ENCODE results near the gene ACVR1. TPM values are rescaled to one million over a fixed set of nuclear protein-coding genes. Genes with fewer than 3 reads are reported as not detected.

The ACVR1 gene
- total and polyA plus RNA-seq, 2 of the 13 experiments (the other 11 are each of a cell fraction or from before 2014, with no cell fraction given): 2.3 to 5.4 TPM

DNA sequence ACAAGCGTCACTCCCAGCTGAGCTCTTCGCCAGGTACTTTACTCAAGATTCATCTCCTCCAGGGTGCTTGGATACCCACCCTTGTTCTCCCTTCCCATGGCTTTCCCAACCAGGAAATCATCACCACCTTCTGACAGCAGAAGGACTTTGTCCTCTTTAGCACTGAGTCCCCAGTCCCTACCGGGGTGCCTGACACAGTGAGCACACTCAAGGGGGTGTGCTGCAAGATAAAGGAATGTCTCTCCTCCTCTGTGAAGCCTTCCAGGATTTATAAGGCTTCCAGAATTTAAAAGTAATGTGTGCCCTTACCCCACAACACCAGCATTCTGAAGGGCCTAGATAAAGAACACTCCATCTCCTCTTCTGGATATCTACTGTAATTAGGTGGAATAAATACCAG is 39.6 kb downstream of the ACVR1 start (continued):
- TF ChIP-seq, protein P1, sequence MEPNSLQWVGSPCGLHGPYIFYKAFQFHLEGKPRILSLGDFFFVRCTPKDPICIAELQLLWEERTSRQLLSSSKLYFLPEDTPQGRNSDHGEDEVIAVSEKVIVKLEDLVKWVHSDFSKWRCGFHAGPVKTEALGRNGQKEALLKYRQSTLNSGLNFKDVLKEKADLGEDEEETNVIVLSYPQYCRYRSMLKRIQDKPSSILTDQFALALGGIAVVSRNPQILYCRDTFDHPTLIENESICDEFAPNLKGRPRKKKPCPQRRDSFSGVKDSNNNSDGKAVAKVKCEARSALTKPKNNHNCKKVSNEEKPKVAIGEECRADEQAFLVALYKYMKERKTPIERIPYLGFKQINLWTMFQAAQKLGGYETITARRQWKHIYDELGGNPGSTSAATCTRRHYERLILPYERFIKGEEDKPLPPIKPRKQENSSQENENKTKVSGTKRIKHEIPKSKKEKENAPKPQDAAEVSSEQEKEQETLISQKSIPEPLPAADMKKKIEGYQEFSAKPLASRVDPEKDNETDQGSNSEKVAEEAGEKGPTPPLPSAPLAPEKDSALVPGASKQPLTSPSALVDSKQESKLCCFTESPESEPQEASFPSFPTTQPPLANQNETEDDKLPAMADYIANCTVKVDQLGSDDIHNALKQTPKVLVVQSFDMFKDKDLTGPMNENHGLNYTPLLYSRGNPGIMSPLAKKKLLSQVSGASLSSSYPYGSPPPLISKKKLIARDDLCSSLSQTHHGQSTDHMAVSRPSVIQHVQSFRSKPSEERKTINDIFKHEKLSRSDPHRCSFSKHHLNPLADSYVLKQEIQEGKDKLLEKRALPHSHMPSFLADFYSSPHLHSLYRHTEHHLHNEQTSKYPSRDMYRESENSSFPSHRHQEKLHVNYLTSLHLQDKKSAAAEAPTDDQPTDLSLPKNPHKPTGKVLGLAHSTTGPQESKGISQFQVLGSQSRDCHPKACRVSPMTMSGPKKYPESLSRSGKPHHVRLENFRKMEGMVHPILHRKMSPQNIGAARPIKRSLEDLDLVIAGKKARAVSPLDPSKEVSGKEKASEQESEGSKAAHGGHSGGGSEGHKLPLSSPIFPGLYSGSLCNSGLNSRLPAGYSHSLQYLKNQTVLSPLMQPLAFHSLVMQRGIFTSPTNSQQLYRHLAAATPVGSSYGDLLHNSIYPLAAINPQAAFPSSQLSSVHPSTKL (CRISPR knock-in tag; IDR thresholded peaks at IDR 0.05): peak; percentile 56
- no peak for TF ChIP-seq NR1H2 (CRISPR knock-in tag; IDR thresholded peaks at IDR 0.05; ENCODE audit: borderline replicate concordance, low read depth)
- peak; percentile 59 for TF ChIP-seq ELF1 (CRISPR knock-in tag; IDR thresholded peaks at IDR 0.05)
- TF ChIP-seq, protein P2, sequence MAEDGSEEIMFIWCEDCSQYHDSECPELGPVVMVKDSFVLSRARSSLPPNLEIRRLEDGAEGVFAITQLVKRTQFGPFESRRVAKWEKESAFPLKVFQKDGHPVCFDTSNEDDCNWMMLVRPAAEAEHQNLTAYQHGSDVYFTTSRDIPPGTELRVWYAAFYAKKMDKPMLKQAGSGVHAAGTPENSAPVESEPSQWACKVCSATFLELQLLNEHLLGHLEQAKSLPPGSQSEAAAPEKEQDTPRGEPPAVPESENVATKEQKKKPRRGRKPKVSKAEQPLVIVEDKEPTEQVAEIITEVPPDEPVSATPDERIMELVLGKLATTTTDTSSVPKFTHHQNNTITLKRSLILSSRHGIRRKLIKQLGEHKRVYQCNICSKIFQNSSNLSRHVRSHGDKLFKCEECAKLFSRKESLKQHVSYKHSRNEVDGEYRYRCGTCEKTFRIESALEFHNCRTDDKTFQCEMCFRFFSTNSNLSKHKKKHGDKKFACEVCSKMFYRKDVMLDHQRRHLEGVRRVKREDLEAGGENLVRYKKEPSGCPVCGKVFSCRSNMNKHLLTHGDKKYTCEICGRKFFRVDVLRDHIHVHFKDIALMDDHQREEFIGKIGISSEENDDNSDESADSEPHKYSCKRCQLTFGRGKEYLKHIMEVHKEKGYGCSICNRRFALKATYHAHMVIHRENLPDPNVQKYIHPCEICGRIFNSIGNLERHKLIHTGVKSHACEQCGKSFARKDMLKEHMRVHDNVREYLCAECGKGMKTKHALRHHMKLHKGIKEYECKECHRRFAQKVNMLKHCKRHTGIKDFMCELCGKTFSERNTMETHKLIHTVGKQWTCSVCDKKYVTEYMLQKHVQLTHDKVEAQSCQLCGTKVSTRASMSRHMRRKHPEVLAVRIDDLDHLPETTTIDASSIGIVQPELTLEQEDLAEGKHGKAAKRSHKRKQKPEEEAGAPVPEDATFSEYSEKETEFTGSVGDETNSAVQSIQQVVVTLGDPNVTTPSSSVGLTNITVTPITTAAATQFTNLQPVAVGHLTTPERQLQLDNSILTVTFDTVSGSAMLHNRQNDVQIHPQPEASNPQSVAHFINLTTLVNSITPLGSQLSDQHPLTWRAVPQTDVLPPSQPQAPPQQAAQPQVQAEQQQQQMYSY (CRISPR knock-in tag; IDR thresholded peaks at IDR 0.05): no peak
- TF ChIP-seq ZSCAN9 (CRISPR knock-in tag; IDR thresholded peaks at IDR 0.05; ENCODE audit: borderline replicate concordance): 0 out of 2 replicates have a peak, but pooled peaks have one; percentile 31
- TF ChIP-seq ZSCAN31 (CRISPR knock-in tag; IDR thresholded peaks at IDR 0.05; ENCODE audit: low read depth): 0 out of 2 replicates have a peak, but pooled peaks have one; percentile 43
- TF ChIP-seq NFATC3 (CRISPR knock-in tag; IDR thresholded peaks at IDR 0.05): 0 out of 2 replicates have a peak, but pooled peaks have one; percentile 56
- no peak for TF ChIP-seq ZNF431 (CRISPR knock-in tag; IDR thresholded peaks at IDR 0.05; ENCODE audit: borderline replicate concordance, low read depth)
- no peak for TF ChIP-seq HCFC1 (IDR thresholded peaks at IDR 0.05; ENCODE audit: low read depth, low read length)
- TF ChIP-seq ZNF496 (CRISPR knock-in tag; IDR thresholded peaks at IDR 0.05; ENCODE audit: insufficient replicate concordance): no peak
- TF ChIP-seq TBX2 (CRISPR knock-in tag; IDR thresholded peaks at IDR 0.05; ENCODE audit: borderline replicate concordance): 0 out of 2 replicates have a peak, but pooled peaks have one; percentile 27
- no peak for TF ChIP-seq ARNT2 (CRISPR knock-in tag; IDR thresholded peaks at IDR 0.05; ENCODE audit: low read depth)
- TF ChIP-seq ZNF124 (CRISPR knock-in tag; IDR thresholded peaks at IDR 0.05): no peak
- TF ChIP-seq, protein P3, sequence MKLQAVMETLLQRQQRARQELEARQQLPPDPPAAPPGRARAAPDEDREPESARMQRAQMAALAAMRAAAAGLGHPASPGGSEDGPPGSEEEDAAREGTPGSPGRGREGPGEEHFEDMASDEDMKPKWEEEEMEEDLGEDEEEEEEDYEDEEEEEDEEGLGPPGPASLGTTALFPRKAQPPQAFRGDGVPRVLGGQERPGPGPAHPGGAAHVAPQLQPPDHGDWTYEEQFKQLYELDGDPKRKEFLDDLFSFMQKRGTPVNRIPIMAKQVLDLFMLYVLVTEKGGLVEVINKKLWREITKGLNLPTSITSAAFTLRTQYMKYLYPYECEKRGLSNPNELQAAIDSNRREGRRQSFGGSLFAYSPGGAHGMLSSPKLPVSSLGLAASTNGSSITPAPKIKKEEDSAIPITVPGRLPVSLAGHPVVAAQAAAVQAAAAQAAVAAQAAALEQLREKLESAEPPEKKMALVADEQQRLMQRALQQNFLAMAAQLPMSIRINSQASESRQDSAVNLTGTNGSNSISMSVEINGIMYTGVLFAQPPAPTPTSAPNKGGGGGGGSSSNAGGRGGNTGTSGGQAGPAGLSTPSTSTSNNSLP (IDR thresholded peaks at IDR 0.05; ENCODE audit: low read depth, low read length): no peak
- no peak for TF ChIP-seq TSC22D2 (CRISPR knock-in tag; IDR thresholded peaks at IDR 0.05; ENCODE audit: borderline replicate concordance)
- TF ChIP-seq, protein P4, sequence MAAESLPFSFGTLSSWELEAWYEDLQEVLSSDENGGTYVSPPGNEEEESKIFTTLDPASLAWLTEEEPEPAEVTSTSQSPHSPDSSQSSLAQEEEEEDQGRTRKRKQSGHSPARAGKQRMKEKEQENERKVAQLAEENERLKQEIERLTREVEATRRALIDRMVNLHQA (CRISPR knock-in tag; IDR thresholded peaks at IDR 0.05): no peak
- TF ChIP-seq HDAC2 (CRISPR knock-in tag; IDR thresholded peaks at IDR 0.05): 0 out of 2 replicates have a peak, but pooled peaks have one; percentile 29
- TF ChIP-seq, protein P5, sequence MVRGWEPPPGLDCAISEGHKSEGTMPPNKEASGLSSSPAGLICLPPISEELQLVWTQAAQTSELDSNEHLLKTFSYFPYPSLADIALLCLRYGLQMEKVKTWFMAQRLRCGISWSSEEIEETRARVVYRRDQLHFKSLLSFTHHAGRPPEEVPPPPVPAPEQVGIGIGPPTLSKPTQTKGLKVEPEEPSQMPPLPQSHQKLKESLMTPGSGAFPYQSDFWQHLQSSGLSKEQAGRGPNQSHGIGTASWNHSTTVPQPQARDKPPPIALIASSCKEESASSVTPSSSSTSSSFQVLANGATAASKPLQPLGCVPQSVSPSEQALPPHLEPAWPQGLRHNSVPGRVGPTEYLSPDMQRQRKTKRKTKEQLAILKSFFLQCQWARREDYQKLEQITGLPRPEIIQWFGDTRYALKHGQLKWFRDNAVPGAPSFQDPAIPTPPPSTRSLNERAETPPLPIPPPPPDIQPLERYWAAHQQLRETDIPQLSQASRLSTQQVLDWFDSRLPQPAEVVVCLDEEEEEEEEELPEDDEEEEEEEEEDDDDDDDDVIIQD (CRISPR knock-in tag; IDR thresholded peaks at IDR 0.05; ENCODE audit: low read depth): 0 out of 2 replicates have a peak, but pooled peaks have one; percentile 11
- TF ChIP-seq POLR2G (IDR thresholded peaks at IDR 0.05; ENCODE audit: low read depth, low read length): no peak
